Spleen (tissue), 7 donors: ENCODE measurements around the gene FN1.
A peak's percentile ranks its signal among the peaks of the same experiment; 100 is the strongest.

ENCODE experiments used
- CTCF ChIP-seq, 11 experiments: fragments of 200-600 bp in 7 of 11; fragments of 450-650 bp in 4 of 11; sonication (generic) in 4 of 11; IDR thresholded peaks in 8 of 11; conservative IDR thresholded peaks in 3 of 11; 1 replicate in 7 of 11; 2 replicates in 4 of 11; pipeline versions ENCODE4 v1.4.0 to v1.8.0; 2016 to 2021; ENCODE audit warnings: antibody characterized with exemption in 11 of 11, inconsistent platforms in 4 of 11, mild to moderate bottlenecking in 1 of 11
- POLR2AphosphoS5 ChIP-seq, 3 donors: sonication (generic); formaldehyde crosslinking; IDR thresholded peaks; one replicate each; pipeline ENCODE4 v1.5.1; 2017; ENCODE audit warnings: antibody characterized with exemption in 3 of 3
- donor health status: DM: no; HTN: no; CAD: no; lungs with moderate emphysema.
- donor health status: DM: no; HTN: no; CAD: no.
- donor health status: DM: no; HTN: no; CAD: no.

GRCh38 chr2:215311625-215312396 lies 124.1 kb downstream of the FN1 start, which contains the start of gene ATIC:
- TF ChIP-seq CTCF (IDR thresholded peaks at IDR 0.05 in 8 of 11, conservative IDR thresholded peaks at IDR 0.05 in 3 of 11) (peak in 4 of 11 experiments; percentile 24 to 44 (median 30)), POLR2AphosphoS5 (IDR thresholded peaks at IDR 0.05) (peak; percentile 84 to 93 (median 91))
